Heart left ventricle (tissue), 16 donors: ENCODE results near the gene RDM1. TPM values are rescaled to one million over a fixed set of nuclear protein-coding genes. Genes with fewer than 3 reads are reported as not detected.

Experiments used
- ATAC-seq, 4 donors: fragments of 200-7000 bp; cut with Tn5 transposase; one replicate each; pipeline ENCODE4 v1.9.1; 2020 to 2022; ENCODE audit warnings: moderate library complexity in 4 of 4, mild to moderate bottlenecking in 3 of 4, moderate number of reproducible peaks in 1 of 4
- DNase-seq, 5 donors: peaks; one replicate each; pipeline ENCODE4 v3.0.0-alpha.2; 2020
- H3K27ac ChIP-seq, 12 donors: fragments of 200-600 bp; sonication (generic) in 4 of 12; one replicate each; pipeline versions ENCODE4 v1.5.0 to v1.8.0; 2016 to 2022; ENCODE audit warnings: mild to moderate bottlenecking in 2 of 12
- H3K27me3 ChIP-seq, 9 donors: fragments of 200-600 bp; sonication (generic) in 2 of 9; one replicate each; pipeline versions ENCODE4 v1.5.1 to v1.8.0; 2016 to 2022; ENCODE audit warnings: mild to moderate bottlenecking in 3 of 9
- H3K36me3 ChIP-seq, 9 donors: fragments of 200-600 bp; sonication (generic) in 2 of 9; one replicate each; pipeline versions ENCODE4 v1.5.0 to v1.8.0; 2018 to 2022; ENCODE audit warnings: mild to moderate bottlenecking in 2 of 9
- H3K4me1 ChIP-seq, 12 donors: fragments of 200-600 bp; sonication (generic) in 4 of 12; one replicate each; pipeline versions ENCODE4 v1.5.0 to v1.8.0; 2016 to 2022; ENCODE audit warnings: mild to moderate bottlenecking in 3 of 12
- H3K4me3 ChIP-seq, 12 donors: fragments of 200-600 bp; sonication (generic) in 4 of 12; one replicate each; pipeline versions ENCODE4 v1.5.0 to v1.8.0; 2017 to 2022; ENCODE audit warnings: mild to moderate bottlenecking in 9 of 12, moderate library complexity in 4 of 12
- H3K9me3 ChIP-seq, 12 donors: fragments of 200-600 bp; sonication (generic) in 4 of 12; one replicate each; pipeline versions ENCODE4 v1.5.0 to v1.8.0; 2016 to 2022; ENCODE audit warnings: mild to moderate bottlenecking in 1 of 12
- POLR2A ChIP-seq, 2 donors: fragments of 450-650 bp; IDR thresholded peaks; one replicate each; pipeline ENCODE4 v1.6.1; 2017; ENCODE audit warnings: antibody characterized with exemption in 2 of 2, mild to moderate bottlenecking in 2 of 2, moderate library complexity in 2 of 2
- WGBS, 4 donors: extraction: QIAGEN DNeasy Blood & Tissue Kit in 2 of 4; methylation state at CpG; one replicate each; pipeline versions ENCODE4 v1.1.5 to v1.1.7; 2013 to 2018; 5-methylcytosine and 5-hydroxymethylcytosine counted together
- intact Hi-C, 10 donors: fragments of 100-400 bp; cut with DNase I; formaldehyde crosslinking; loops; one replicate each; pipeline versions ENCODE4 v1.11.1 to v1.14.2; 2022
- polyA plus RNA-seq, 2 donors: library from polyadenylated mRNA; stranded (reverse); fragments of 200-250 nt; gene quantifications; one replicate each; pipeline ENCODE4 v1.2.3, GENCODE V29; 2013
- total RNA-seq, 9 donors: library from RNA; depleted of rRNA in 2 of 9; stranded (reverse); fragments of >200 nt in 2 of 9; fragmentation: NEBNext Ultra II Directional in 3 of 9; extraction: Animal tissue kit (Norgen Biotek cat#: 25700) in 3 of 9; gene quantifications; one replicate each; pipeline versions ENCODE4 v1.1.0 to v1.2.4, GENCODE V29; 2016 to 2023
- TF ChIP-seq, protein P1 (sequence below), 12 donors: fragments of 200-600 bp; sonication (generic) in 4 of 12; IDR thresholded peaks; one replicate each; pipeline versions ENCODE4 v1.5.0 to v1.8.0; 2018 to 2022; ENCODE audit warnings: antibody characterized with exemption in 12 of 12, mild to moderate bottlenecking in 5 of 12
- donor health status: ischemic (EF 13 %, LVEDD 7.1; RV severe dilation, severe dysfunction).
- donor health status: healthy with polysubstance abuse.
- donor health status: DM: no; HTN: yes; CAD: no.
- donor health status: DM: no; HTN: no; CAD: no.
- donor health status: ischemic (EF 25% LVEDD 6.9; RV normal size, moderate dysfunction).
- donor health status: ischemic (EF 25% LVEDD 5.7; RV mildly dilated, moderate dysfunction).
- donor health status: healthy.
- donor health status: DM: yes; HTN: yes; CAD: no.
- donor health status: ischemic (EF 35%, LVEDD 5.7; RV mildly dilated, moderate dysfunction).
- donor health status: nonischemic (EF 11% LVEDD 7.7; RV severe dilation, severe dysfunction).
- donor health status: DM: yes; HTN: yes; CAD: no.
- donor health status: PGD.
- donor health status: ischemic (EF 29% LVEDD 5.4; RV normal size, mild dysfunction).
- donor health status: nonischemic (EF 23%, LVEDD 6.1; RV moderate dilation, normal function).

RDM1 gene
- total and polyA plus RNA-seq, 11 donors, result 0.48 TPM; not detected in 10

DNA sequence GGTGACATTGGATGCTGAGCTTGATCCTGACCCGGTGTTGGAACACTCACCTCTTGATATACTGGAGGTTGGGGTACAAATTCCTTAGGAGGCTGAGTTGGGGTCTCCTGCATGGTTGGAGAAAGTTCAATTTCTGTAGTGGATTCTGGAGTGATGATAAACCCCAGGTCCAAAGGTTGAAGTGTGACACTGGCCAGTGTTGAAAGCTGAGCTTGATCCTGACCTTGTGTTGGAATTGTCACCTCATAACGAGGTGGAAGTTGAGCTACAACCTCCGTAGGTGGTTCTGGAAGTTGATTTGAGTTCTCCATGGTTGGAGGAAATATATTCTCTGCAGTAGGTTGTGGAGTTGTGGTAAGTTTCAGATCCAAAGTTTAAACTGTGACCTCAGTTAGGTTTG, 21.2 kb downstream of the RDM1 start:
- no peak overlapping the region for H3K27ac ChIP-seq
- TF ChIP-seq POLR2A (IDR thresholded peaks at IDR 0.05), result no peak
- TF ChIP-seq, protein P1, sequence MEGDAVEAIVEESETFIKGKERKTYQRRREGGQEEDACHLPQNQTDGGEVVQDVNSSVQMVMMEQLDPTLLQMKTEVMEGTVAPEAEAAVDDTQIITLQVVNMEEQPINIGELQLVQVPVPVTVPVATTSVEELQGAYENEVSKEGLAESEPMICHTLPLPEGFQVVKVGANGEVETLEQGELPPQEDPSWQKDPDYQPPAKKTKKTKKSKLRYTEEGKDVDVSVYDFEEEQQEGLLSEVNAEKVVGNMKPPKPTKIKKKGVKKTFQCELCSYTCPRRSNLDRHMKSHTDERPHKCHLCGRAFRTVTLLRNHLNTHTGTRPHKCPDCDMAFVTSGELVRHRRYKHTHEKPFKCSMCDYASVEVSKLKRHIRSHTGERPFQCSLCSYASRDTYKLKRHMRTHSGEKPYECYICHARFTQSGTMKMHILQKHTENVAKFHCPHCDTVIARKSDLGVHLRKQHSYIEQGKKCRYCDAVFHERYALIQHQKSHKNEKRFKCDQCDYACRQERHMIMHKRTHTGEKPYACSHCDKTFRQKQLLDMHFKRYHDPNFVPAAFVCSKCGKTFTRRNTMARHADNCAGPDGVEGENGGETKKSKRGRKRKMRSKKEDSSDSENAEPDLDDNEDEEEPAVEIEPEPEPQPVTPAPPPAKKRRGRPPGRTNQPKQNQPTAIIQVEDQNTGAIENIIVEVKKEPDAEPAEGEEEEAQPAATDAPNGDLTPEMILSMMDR (IDR thresholded peaks at IDR 0.05), result no peak
- no peaks in the 10 kb centered on the region for H3K36me3 ChIP-seq
- no peaks in the 10 kb centered on the region for H3K4me1 ChIP-seq
- H3K9me3 ChIP-seq, result no peaks in the 10 kb centered on the region
- intact Hi-C loops, result no loop called here
- 56 to 74% (median 73%) methylated on average over 3 of the region's 3 CpGs for WGBS, 4 donors
- ATAC-seq (no peak), DNase-seq (no peak)
- H3K27me3 ChIP-seq, result no peaks in the 10 kb centered on the region
- no peak overlapping the region for H3K4me3 ChIP-seq

DNA sequence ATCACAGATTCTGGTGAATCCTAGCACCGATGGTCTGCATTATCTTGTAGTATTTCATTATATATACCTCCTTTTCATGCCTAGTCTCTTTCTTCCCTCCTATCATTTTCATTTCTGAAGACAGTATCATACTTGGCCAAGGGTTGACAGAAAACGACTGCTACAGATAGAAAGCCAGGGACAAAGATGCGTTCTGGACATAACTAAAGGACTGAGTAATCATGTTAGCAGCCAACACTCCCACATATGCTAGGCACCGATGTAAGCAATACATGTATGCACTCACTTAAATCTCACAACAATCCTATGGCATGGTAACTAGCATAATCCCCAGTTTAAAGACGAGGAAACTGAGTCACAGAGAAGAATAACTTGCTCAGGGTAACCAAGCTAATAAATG, 22.9 kb downstream of the RDM1 start:
- H3K4me3 ChIP-seq, result no peak overlapping the region
- DNase-seq, result no peak
- H3K9me3 ChIP-seq, result no peaks in the 10 kb centered on the region
- no peaks in the 10 kb centered on the region for H3K27me3 ChIP-seq
- no peak overlapping the region for H3K27ac ChIP-seq
- intact Hi-C loops, result no loop called here
- no peaks in the 10 kb centered on the region for H3K4me1 ChIP-seq
- ATAC-seq, result no peak
- no peaks in the 10 kb centered on the region for H3K36me3 ChIP-seq
- TF ChIP-seq, protein P1 (IDR thresholded peaks at IDR 0.05), result no peak
- WGBS, 4 donors, result 52 to 63% (median 60%) methylated on average over 5 of the region's 5 CpGs

DNA sequence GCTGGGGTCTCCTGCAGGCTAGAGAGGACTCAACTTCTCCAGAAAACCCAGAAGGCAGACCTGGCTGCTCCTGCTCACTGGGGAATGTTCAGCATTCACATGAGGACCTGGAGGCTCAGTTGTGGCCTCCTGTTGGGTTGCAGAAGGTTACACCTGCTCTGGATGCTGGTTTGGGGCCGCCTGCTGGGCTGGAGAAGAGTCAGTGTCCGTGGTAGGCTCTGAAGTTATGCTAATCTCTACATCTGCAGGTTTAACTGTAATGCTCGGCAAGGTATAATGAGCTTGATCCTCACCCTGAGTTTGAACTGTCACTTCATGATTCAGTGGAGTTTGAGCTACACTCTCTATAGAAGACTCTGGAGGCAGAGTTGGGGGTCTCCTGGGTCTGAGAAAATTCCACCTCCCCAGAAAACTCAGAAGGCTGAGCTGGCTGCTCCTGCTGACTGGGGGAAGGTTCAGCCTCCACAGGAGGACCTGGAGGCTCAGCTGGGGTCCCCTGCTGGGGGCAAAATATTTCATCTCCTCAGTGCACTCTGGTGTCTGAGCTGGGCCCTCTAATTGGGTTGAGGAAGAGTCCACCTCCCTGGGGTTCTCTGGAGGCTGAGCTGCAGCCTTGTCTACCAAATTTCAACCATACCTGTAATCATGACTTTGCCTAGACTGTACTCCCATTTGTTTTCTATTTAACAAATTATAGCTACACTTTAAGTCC, 23.5 kb downstream of the RDM1 start:
- Histone ChIP-seq H3K36me3 (no peaks in the 10 kb centered on the region), H3K9me3 (no peaks in the 10 kb centered on the region), H3K27ac (no peak overlapping the region), H3K4me3 (no peak overlapping the region), H3K27me3 (no peaks in the 10 kb centered on the region), H3K4me1 (no peaks in the 10 kb centered on the region)
- WGBS, 4 donors, result 70 to 74% (median 71%) methylated on average over 3 of the region's 3 CpGs
- intact Hi-C loops, result no loop called here
- DNase-seq (no peak), ATAC-seq (no peak)
- TF ChIP-seq, protein P1 (IDR thresholded peaks at IDR 0.05), result no peak
- TF ChIP-seq POLR2A (IDR thresholded peaks at IDR 0.05), result no peak

DNA sequence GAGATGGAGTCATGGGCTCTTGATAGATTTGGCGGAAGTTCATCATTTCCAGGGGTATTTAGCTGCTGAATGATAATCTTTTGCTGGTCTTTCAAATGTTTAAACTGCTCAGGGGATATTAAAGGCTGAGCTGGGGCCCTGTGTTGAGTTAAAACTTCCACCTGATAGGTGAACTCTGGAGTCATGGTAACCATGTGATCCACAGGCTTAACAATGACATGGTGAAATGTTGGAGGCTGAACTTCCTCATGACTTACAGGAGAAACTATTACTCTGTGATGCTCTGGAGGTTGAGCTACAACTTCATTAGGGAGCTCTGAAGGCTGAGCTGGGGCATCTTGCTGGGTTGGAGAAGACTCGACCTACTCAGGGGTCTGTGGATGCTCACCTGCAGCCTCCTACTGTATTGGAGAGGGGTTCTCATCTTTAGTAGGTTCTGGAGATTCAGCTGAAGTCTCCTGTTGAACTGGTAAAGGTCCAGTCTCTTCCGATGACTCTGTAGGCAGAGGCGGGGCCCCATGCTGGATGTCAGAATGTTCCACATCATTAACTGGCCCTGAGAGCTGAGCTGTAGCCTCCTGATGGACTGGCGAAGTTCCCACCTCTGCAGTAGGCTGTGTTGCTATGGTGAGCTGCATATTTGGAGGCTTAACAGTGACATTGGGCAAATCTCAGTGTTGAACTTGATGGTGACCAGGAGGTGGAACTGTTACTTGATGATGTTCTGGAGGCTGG, 24.2 kb downstream of the RDM1 start:
- TF ChIP-seq, protein P1 (IDR thresholded peaks at IDR 0.05), result no peak
- TF ChIP-seq POLR2A (IDR thresholded peaks at IDR 0.05), result no peak
- 91 to 97% (median 96%) methylated on average over 4 to 5 of the region's 5 CpGs for WGBS, 4 donors
- intact Hi-C loops, result no loop called here

More for the DNA sequence above, 24.2 kb downstream of the RDM1 start:
- no peak overlapping the region for H3K4me3 ChIP-seq
- H3K9me3 ChIP-seq, result no peaks in the 10 kb centered on the region
- H3K27ac ChIP-seq, result no peak overlapping the region
- no peaks in the 10 kb centered on the region for H3K27me3 ChIP-seq
- no peaks in the 10 kb centered on the region for H3K36me3 ChIP-seq
- no peak for DNase-seq
- H3K4me1 ChIP-seq, result no peaks in the 10 kb centered on the region
- ATAC-seq, result no peak
